OCI-LY3 (cell line): ENCODE measurements around the gene RNF111.

Experiments used
- H2AFZ ChIP-seq: fragments of 200-600, 300-600 bp; shearing (Covaris generic); 2 replicates; pipeline ENCODE4 v1.6.0; 2014; ENCODE audit warnings: antibody characterized with exemption, low read depth, low read length
- H3K27ac ChIP-seq: fragments of 200-600, 300-600 bp; sonication (generic); 2 replicates; pipeline ENCODE4 v1.5.1; 2014; ENCODE audit warnings: mild to moderate bottlenecking, low read length, moderate library complexity, mixed read lengths
- H3K27me3 ChIP-seq: fragments of 200-600, 300-600 bp; sonication (generic); 2 replicates; pipeline ENCODE4 v1.6.1; 2014; ENCODE audit warnings: low read depth, low read length, mixed read lengths
- H3K36me3 ChIP-seq: fragments of 200-600, 300-600 bp; sonication (generic); replicated peaks from 2 replicates; pipeline ENCODE3; 2014; ENCODE audit warnings: low read depth, low read length, mixed read lengths
- H3K4me1 ChIP-seq: fragments of 300-600, 200-600 bp; sonication (generic); 2 replicates; pipeline ENCODE4 v1.6.1; 2014; ENCODE audit warnings: low read length, mixed read lengths
- H3K4me2 ChIP-seq: fragments of 200-600, 300-600 bp; sonication (generic); 2 replicates; pipeline ENCODE4 v1.6.1; 2014; ENCODE audit warnings: low read length, mixed read lengths
- H3K4me3 ChIP-seq: fragments of 300-600, 200-600 bp; sonication (generic); 2 replicates; pipeline ENCODE4 v1.5.1; 2014; ENCODE audit warnings: antibody characterized with exemption, mild to moderate bottlenecking, low read length, moderate library complexity
- H3K79me2 ChIP-seq: fragments of 300-600, 200-600 bp; shearing (Covaris generic); 2 replicates; pipeline ENCODE4 v1.6.1; 2014; ENCODE audit warnings: mild to moderate bottlenecking, low read length, mixed read lengths
- H3K9ac ChIP-seq: fragments of 300-600, 200-600 bp; shearing (Covaris generic); 2 replicates; pipeline ENCODE4 v1.6.0; 2014; ENCODE audit warnings: mild to moderate bottlenecking, low read length, moderate library complexity
- H3K9me3 ChIP-seq: fragments of 200-600, 300-600 bp; shearing (Covaris generic); 2 replicates; pipeline ENCODE4 v1.6.1; 2014; ENCODE audit warnings: low read length, mixed read lengths; ENCODE audit not compliant: insufficient read depth
- H4K20me1 ChIP-seq: fragments of 200-600, 300-600 bp; sonication (generic); 2 replicates; pipeline ENCODE4 v1.6.1; 2016; ENCODE audit warnings: low read length, mixed read lengths; ENCODE audit not compliant: insufficient read depth
- CTCF ChIP-seq: fragments of 200-600, 300-600 bp; sonication (generic); IDR thresholded peaks from 2 replicates; pipeline ENCODE4 v1.5.1; 2014; ENCODE audit warnings: antibody characterized with exemption, low read length, low read depth
- EZH2phosphoT487 ChIP-seq: fragments of 200-600 bp; shearing (Covaris generic); IDR thresholded peaks from 2 replicates; pipeline ENCODE4 v1.6.1; 2018; ENCODE audit warnings: antibody characterized with exemption, mixed run types, low read depth

Gene RNF111

GRCh38 chr15:59026207-59026606, 38.7 kb downstream of the RNF111 start:
- Histone ChIP-seq H3K9me3 (no peaks in the 10 kb centered on the region), H3K9ac (no peak overlapping the region), H3K79me2 (peaks cover 55% of the 10 kb centered on the region), H3K36me3 (peaks cover 21% of the 10 kb centered on the region), H3K4me2 (no peak overlapping the region), H2AFZ (no peak overlapping the region), H3K4me1 (peaks cover 12% of the 10 kb centered on the region), H4K20me1 (peaks cover 52% of the 10 kb centered on the region), H3K4me3 (no peak overlapping the region), H3K27ac (no peak overlapping the region), H3K27me3 (no peaks in the 10 kb centered on the region)
- no peak for TF ChIP-seq CTCF
- no peak for TF ChIP-seq EZH2phosphoT487

- Histone ChIP-seq H2AFZ (no peak overlapping the region), H3K4me3 (no peak overlapping the region), H3K36me3 (peaks cover 34% of the 10 kb centered on the region), H3K27me3 (no peaks in the 10 kb centered on the region), H3K9ac (no peak overlapping the region), H3K4me1 (no peaks in the 10 kb centered on the region), H3K4me2 (no peak overlapping the region), H3K79me2 (peaks cover 58% of the 10 kb centered on the region), H3K9me3 (no peaks in the 10 kb centered on the region), H4K20me1 (peaks cover 41% of the 10 kb centered on the region), H3K27ac (no peak overlapping the region)
- TF ChIP-seq CTCF (no peak), EZH2phosphoT487 (no peak)
Observed at GRCh38 chr15:59028387-59028955, 41.0 kb downstream of the RNF111 start.

GRCh38 chr15:59029554-59029953, 42.1 kb downstream of the RNF111 start:
- Histone ChIP-seq H3K27ac (no peak overlapping the region), H3K79me2 (peaks cover 62% of the 10 kb centered on the region), H3K27me3 (no peaks in the 10 kb centered on the region), H3K4me3 (no peak overlapping the region), H3K9me3 (no peaks in the 10 kb centered on the region), H4K20me1 (peaks cover 36% of the 10 kb centered on the region), H3K36me3 (peaks cover 43% of the 10 kb centered on the region), H3K4me2 (no peak overlapping the region), H3K9ac (no peak overlapping the region), H3K4me1 (no peaks in the 10 kb centered on the region), H2AFZ (no peak overlapping the region)
- TF ChIP-seq CTCF (no peak), EZH2phosphoT487 (no peak)

- Histone ChIP-seq H3K4me2 (no peak overlapping the region), H3K27me3 (no peaks in the 10 kb centered on the region), H3K4me3 (no peak overlapping the region), H3K79me2 (peaks cover 76% of the 10 kb centered on the region), H3K9ac (no peak overlapping the region), H2AFZ (no peak overlapping the region), H3K36me3 (peaks cover 68% of the 10 kb centered on the region), H4K20me1 (peaks cover 20% of the 10 kb centered on the region; the same call in 1 of the 2 replicates), H3K4me1 (peaks cover 12% of the 10 kb centered on the region), H3K9me3 (0 out of 2 replicates have a peak, but pooled peaks cover 4% of the 10 kb centered on the region), H3K27ac (no peak overlapping the region)
- TF ChIP-seq CTCF (no peak), EZH2phosphoT487 (no peak)
Observed at GRCh38 chr15:59035201-59035600, 47.7 kb downstream of the RNF111 start.
